ENCODE data around the gene FANCG.

FANCG gene

DNA sequence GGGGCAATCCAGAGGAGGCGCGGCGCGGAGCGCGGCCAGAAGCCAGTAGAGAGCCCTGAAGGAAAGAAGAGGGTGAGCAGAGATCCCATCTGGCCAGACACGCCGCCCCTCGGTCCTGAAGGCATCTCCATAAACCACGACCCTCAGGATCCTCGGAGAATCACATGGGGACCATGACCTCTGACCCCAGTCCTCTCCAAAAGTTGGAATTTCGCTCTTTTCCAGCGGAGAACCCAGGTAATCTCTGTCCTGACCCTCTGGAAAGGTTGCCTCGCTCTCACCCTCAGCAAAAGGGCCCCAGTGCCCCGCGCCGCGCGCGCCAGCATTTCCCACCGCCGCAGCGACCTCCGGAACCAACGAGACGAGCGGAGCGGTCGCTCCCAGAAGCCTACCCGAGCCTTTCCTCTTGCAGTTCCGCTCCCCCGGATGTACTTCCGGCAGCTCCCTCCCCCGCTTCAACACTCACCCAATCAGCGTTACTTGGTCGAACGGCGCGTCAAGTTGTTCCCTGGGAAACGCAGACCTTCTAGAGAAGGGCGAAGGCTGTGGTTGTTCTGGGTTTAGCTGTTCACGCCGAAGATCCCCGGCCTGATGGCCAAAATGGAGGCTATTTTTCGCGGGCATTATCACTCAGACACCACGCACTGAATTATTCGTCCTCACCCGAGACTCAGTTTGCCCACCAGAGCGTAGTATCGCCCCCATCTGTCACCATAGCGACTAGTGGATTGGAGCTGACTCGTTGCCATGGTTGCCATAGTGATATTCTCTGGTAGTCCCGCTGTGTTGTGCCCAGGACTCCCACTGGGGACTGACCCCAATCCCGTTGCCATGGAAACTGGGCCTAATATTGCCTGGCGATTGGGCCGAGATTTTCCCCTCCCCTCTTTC is 23.3 kb upstream of the FANCG start, which contains the start of gene STOML2:
Gene STOML2 (minus strand): TSS at position 363 of the 891 bp plus-strand sequence. CDS start 37 bp downstream, at position 326.
- DNase-seq: peak; percentile 96

DNA sequence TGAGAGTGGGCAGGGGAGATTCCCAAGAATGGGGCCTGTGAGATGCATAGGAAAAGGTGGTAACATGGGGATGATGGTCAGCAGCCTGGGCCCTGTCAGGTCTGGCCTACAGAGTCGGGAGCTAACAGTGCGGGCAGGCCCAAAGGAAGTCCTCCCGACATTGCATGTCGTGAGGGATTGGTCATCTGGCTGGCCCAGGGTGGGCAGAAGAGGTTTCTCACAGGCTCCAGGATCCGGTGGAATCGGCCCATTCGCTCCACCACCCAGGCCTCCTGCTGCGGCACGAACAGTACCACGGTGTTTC is 22.7 kb upstream of the FANCG start:
- no peak for DNase-seq

DNA sequence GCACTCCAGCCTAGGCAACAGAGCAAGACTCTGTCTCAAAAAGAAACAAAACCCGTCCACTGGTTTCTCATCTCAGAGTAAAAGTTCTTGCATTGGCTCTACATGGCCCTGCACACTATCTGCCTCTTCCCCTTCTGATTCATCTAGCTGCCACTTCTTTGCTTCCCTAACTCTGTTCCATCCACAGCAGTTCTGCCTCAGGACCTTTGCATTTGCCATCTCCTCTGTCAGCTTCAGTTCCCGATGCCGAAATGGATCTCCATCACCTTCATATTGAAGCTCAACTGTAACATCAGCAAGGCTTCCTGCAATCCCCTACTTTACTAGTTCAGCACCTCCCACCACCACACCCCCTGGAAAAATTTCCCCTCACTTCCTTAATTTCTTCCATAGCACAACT is 17.8 kb upstream of the FANCG start:
- DNase-seq: no peak

DNA sequence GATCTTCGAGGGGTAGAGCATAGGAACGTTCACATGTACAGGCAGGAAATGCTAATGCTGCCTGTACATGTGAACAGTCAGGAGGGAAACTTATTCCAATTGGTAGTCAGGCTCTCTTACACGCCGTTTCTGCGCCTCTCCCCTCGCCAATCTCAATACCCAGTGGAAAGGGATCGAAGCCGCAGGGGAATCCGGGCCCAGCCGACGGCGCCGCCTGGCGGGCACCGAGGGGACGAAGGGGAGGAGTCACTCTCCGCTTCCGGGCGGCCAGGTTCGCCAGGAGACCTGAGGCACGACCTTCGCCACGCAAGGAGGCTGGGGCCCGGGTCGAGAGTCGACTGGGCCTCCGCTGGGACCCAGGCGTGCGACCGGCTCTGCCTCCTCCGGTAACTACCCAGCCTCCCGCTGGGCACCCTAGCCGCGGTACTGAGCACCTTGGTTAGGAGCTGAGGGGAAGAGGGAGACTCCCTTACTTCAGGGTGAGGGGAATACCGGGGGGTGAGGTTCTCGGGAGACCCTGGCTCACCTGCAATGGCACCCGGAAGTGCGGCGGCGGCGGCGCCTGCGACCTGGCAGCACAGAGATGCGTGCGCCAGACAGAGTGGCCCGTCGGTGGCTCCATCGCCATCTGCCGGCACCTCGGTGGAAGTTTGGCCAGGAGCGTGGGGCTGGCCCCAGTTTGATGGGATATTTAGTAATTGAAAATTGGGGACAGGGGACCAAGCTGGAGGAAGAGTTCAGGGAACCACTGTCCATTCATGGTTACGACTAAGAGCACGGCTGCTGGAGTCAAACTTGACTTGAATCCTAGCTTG is 16.5 kb upstream of the FANCG start, which contains the start of gene PIGO:
Gene PIGO (minus strand): TSS at position 557 of the 815 bp plus-strand sequence. CDS start 1,026 bp downstream, outside the sequence.
- peak; percentile 61 for DNase-seq

DNA sequence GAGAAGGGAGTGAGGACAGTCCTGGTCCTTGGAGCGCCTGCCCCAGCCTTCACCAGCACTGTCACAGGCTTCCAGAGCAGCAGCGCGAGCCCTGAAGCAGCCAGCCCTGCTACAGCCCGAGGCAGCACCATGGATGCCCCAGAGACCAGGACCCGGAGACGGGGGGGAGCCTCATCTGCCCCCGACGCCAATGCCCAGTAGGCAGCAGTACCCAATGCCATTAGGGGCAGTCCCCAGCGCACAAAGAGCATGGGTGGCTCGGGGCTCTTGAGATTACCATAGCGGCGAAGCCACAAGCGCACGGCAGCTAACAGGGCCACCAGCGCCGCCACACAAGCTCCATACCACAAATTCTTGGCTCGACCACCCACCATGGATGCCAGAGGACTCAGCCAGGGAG is 11.8 kb upstream of the FANCG start:
- no peak for DNase-seq

DNA sequence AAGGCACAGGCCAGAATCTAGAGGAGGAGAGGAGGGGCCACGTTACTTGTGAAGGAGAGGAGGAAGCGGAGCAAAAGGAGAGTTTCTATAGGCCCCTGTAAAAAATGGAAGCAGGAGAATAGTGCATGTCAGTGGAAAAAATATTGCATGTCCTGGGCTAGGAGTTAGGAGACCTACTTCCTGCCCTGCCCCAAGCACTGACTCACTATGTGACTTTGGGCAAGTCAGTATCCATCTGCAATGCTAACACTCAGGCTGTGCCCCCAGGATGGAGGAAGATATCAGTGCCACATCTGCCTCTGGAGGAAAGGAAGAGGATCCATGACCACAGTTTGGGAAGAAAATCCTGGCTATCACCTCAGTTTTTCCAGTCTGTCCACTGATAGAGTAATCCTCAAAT is 9.7 kb upstream of the FANCG start:
- no peak for DNase-seq

DNA sequence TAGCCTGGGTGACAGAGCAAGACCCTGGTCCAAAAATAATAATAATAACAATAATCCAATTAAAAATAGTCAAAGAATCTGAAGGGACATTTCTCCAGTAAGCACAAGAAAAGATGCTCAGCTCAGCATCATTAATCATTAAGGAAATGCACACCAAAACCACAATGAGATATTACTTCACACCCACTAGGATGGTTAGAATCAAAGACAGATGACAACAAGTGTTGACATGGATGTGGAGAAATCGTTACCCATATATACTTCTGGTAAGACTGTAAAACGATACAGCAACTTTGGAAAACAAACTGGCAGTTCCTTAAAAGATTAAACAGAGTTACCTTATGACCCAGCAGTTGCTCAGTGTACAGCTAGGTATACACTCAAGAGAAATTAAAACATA is 5.3 kb upstream of the FANCG start:
- DNase-seq: no peak

DNA sequence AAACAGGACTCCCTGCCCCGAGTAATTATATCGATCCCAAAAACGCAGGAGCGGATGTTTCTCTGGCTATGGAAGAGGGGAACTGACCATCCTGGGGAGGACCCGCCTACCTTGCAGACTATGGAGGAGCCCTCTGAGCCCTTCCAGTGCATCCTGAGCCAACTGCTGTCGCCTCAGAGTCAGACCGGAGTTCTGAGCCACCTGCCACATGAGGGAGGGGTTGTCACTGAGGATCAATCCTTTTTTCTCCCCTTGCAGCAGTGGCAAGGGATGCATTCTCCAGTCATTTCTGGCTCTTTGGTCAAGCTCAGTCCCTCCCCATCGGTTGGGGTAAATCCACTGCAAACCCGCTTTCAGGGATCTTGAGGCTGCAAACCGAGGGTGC is 709 bp downstream of the FANCG start:
- no peak for DNase-seq

DNA sequence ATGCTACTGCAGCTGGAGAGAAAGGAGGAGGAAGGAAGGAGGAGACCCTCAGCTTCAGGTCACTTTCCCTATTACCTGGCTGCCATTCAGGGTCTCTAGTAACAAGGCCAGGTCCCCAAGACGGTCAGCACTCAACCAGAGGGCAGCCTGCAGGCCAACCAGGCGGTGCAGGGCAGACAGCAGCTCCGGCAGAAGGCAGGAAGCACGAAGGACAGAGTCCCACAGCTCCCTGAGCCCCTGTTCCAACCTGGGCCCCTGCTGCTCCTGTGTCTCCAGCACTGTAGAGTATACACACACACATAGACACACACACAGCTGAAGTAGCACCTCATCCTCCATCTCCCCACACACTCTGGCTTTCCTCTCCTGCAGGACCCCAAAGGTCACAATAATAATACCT is 1.7 kb downstream of the FANCG start:
- no peak for DNase-seq

DNA sequence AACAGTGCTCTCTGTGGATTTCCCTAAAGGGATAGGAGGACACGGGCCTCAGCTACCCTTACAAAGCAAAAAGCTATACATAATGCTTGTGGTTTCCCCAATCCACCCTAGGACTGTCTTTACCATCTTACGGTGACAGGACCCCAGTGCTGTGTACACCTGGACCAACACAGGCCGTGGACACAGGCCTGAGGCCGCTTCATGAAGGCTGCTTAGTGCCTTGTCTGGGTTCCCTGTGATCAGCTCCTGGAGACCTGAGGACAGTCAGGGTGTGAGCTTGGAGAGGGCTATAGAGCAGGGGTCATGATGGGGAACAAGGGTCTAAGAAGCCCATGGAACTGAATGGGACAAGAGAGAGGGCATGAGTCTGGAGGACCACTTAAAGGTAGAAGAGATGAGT is 2.9 kb downstream of the FANCG start:
- no peak for DNase-seq

DNA sequence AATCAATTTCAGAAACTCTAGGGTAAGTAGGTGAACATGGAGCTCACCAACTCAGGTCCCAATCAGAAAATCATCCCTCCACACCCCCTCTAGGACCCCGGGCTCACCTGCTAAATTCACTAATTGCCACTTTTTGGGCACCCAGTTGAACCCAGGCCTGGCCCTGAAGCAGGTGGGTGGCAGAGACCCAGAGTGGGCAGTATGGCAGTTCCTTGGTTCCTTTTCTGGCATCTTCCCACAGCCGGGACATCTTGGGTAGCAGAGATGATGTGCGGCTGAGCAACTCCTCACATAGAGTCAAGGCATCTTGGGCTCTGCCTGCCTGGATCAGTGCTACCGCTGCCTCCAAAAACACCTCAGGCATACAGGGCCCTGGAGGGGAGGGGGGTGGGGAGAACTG is 4.4 kb downstream of the FANCG start:
- no peak for DNase-seq

DNA sequence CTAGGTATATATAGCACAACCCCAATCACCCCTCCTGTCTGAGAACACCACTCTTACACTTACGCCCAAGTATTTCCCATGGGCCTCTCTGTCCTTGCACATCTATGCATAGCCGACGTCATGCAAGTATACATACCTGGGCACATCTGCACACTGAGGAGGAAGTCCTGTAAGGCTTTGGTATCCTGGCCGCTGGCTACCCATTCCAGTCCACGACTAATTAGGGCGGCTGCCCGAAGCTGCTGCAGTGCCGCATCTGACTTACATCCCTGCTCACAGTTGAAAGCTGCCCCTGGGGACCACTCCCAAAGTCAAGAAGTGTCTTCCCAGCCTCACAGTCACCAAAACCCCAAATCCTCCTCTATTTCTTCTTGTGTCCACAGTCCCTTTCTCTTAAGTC is 5.0 kb downstream of the FANCG start:
- no peak for DNase-seq

DNA sequence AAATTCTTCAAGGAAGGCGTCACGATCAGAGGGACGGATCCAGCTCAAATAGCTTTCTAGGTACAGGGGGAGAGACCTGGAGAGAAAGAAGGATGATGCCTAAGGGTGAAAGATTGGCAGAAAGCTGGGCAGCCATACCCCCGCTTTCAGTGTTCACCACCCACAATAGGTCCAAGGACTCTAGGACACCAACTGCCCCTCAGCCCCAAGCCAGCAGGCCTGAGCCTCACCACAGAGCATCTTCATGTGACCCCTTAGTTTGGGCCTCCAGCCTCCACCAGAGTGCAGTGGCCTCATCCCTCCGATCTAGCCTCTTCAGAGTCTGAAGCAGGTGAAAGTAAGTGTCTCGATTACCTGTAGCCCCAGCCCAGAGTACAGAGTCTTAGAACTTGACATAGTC is 5.6 kb downstream of the FANCG start:
- DNase-seq: no peak

DNA sequence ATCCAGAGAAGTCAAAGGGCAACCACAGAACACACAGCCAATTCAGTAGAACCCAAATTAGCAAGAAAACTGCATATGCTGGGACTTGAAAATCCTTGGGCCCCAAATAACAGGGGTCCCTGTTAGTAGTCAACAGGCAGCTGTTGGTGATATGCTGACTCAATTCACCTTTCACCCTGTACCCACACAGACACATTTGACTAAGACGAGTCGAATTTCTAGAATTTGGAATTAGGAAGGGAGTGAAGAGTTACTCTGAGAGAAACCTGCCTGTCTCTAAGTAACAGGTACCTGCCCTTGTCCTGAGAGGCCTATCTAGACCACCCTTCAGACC is 6.5 kb downstream of the FANCG start:
- DNase-seq: no peak

DNA sequence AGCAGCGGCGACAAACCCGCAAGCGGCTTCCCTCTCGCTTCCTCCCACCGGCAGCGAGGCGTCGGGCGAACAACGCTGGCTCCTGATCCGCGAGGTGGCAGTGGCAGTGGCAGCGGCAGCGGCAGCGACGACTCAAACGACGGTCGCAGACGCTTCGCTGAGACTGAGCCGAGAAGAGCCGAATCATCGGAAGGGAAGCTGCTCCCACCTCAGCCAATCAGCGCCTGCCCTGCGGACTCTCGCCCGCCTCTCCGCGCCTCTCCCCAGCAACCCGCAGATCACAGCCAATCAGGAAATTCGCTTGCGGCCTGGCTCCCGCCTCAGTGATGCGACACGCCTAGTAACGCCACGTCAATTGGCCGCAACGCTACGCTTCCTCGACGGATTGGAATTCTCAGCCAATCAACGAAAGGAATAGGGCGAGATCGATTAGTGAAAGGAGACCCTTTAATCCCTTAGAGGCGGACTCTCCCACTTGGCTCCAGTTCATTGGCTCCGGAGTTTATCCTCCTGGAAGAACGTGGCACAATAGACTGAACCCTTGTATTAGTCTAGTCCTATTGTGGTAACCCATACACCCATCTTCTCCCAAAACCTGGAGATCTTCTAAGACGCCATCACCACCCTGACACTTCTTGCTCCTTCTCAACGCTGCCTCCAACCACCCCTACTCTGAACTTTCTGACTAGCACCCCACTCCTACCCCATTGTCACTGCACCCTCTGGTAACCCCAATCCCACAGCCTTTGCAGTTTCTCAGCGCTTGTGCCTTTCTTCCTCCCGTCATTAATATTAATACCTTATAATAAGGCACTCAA is 7.1 kb downstream of the FANCG start, which contains the start of gene VCP:
Gene VCP (minus strand): TSS at position 165 of the 818 bp plus-strand sequence. CDS start 272 bp downstream, outside the sequence.
- DNase-seq: peak; percentile 99

DNA sequence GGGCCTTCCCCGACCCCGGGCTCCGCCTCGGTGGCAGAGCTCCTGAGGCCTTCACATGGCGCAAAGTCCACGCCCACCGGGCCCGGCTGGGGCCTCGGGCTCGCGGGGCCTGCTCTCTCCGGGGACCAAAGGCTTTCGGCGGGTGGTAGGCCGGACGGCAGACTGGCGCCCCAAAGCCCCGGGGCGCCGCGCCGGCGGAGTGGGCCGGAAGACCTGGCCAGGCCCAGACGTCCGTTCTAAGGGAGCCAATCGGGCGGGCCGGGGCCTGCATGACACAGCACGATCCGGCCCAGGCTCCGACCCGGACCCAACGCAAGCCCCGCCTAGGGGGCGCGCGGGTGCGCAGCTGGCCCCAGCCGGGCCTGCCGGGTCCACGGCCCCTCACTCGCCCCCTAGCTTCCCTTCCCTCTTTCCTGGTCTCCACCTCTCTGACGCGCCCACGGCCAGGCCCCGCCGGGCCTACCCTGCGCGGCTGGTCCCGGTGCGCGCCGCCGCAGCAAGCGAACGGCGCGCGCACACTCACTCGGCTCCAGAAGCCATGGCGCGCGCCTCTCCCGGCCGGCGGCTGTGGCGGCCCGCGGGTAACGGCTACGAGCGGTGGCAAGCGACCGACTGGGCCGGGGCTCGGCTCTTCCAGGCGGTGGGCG is 7.8 kb downstream of the FANCG start:
- DNase-seq: peak; percentile 76

DNA sequence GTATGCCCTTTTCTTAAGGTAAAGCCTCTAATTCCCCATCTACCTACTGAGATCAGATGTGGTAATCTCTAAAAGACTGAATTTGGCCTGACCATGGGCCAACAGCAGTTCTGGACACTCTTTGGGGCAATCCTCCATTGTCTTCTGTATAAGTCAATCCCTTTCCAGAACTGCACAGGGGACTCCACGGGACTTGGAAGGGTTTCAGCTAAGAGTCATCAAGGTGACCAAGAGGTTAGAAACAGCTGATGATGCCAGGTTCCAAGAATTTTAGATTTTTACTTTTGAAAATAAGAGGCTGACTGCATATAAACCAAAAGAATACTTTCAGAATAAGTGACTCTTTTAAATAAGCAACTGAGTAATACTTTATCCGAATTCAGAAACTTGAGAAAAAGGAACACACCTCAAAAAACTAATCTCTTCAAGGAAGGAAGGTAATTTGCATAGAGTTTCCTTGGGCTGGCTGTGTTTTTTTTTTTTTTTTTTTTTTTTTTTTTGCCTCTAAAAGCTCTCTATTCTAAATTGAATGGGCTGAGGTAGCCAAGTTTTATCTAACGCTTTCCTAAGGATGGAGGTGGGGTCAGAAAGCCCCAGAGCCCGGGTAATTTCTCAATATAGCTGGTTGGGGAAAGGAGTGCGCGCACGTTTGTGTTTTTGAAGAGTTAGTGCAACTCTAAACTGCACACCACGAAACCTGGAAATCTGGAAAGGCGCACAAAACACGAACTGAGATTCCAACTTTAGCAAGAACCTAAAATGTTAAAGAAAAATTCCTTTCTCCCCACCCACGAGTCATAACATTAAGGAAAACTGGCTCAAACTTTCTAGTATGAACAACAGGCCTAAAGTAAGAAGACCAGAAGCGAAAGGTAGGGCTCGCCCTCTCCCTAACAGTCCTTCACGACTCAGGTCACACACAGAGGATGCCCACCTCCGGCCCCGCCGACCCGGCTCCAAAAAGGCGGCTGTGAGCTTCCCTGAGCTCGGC is 8.6 kb downstream of the FANCG start:
- DNase-seq: no peak

DNA sequence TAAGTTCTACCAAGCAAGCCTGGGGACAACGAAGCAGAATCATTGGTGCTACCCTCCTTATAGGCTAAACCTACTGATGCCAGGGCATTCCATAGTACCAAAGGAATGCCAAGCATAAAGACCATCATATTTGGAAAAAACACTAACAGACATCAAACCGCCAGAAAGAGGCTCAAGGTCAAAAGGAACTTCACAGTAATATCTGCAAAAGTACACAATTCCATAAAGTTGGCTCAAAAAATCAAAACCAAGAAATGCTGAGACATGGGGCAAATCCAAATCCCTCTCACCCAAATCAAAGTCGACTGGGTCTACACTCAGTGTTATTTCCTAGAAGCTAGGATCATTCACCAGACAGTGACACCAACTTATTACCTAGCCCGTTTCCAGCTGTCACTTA is 10.7 kb downstream of the FANCG start:
- DNase-seq: no peak

DNA sequence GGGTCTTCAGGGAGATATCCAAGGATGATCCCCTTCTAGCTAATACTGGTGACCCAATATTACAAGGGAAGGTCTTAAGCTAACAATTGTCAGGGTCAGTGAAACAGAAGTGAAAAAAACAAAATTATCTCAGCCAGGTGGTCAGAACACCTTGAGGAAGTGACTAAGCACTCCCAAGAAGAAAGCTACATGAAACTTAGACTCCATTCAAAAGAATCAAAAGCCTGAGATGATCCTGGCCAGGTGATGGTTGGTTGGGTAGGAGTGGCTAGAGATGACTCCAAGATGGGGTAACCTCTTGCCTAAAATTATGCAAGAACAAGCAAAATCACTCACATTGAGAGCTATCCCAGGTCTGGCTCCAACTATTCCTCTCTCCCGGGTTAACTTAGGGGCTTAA is 12.7 kb downstream of the FANCG start:
- no peak for DNase-seq

DNA sequence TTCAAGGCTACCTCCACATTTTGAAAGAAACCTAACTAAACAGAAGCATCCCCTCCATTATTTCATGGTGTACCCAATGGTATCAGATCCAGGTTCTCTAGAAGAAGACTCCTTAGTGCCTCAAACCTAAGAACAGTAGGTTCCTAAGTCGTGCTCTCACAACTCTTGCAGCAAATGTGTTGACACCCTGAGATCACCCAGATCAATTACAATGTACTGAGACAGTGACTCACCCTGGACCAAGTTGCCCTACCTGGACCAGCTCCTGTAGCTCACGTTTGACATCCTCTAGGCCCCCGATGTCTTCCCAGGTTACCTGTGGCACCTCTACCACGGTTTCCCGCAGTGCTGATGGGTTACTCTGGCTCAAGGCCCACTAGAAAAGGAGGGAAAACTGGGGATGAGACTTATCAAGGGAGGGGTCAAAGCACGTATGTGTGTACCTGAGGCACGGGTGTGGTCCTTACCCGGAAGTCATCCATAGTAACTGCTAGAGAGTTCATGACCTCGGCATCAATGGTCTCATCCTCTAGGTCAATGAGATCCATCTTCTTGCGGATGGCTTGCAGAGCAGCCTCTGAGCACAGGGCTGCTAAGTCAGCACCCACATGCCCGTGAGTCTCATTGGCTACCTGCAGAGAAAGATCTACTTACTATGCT is 19.1 kb downstream of the FANCG start:
- DNase-seq: no peak

DNA sequence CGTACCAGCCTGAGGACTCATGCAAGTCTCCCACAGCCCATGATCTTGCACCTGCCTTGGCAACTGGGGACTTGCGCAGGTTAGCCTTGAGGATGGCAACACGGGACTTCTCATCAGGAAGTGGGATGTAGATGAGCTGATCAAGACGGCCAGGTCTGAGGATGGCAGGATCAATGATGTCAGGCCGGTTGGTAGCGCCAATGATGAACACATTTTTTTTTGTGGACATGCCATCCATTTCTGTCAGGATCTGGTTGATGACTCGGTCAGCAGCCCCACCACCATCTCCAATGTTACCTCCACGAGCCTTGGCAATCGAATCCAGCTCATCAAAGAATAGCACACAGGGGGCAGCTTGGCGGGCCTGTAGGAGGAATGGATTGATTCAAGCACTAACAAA is 20.3 kb downstream of the FANCG start:
- no peak for DNase-seq
